GM21360 (cell line): ENCODE results near the gene DNMT3L.
A peak's percentile ranks its signal among the peaks of the same experiment; 100 is the strongest.
"Not testable (repeated sequence)": the region's sequence is repeated elsewhere in the genome, so short reads cannot be mapped to it uniquely, and the experiment has no call there.

Experiments
- ATAC-seq: cut with Tn5 transposase; IDR thresholded peaks from one replicate; pipeline ENCODE4 v1.9.1; 2021; ENCODE audit warnings: mild to moderate bottlenecking, moderate library complexity; ENCODE audit not compliant: unreplicated experiment

The DNMT3L gene

DNA sequence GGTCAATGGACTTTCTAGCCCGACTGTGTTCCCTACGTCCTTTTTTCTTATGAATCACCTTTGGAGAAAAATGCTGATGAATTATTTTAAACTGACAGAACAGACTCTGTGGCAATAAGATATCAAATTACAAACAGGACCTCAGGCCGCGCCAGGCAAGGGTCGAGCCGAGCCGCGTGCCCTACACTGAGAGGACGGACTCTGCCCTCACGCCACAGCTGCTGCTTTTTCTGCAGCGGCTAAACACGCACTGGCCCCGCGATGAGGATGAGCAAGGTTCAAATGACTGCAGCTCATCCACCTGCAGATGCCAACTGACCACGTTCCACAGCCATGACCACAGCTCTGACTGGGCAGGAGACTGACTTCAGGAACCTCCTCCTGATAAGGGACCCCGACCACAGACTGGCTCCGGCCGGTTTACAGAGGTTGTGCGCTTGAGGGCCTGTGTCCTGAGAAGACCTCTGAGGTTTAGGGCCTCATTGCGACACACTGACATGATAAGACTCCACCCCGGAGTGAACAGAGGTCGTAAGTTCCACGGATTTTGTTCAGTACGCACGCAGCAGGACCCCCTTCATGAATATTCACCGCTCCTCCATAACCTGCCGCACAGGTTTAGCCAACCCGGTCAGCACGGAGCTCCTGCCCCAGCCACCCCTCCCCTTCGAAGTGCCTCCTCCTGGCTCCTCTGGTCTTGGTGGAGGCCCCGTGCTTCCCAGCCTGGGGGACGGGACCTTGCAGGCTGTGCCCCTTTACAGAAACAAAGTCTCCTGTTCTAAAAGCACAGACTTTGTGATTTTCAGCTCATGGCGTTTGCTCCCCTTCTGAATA, 12.3 kb downstream of the DNMT3L start:
- not testable (repeated sequence) for ATAC-seq

- not testable (repeated sequence) for ATAC-seq
These were observed 13.8 kb downstream of the DNMT3L start for GRCh38 chr21:44247904-44248303.

GRCh38 chr21:44243980-44244379, 17.7 kb downstream of the DNMT3L start:
- ATAC-seq, result not testable (repeated sequence)

GRCh38 chr21:44241281-44241680, 20.4 kb downstream of the DNMT3L start:
- ATAC-seq, result not testable (repeated sequence)

- not testable (repeated sequence) for ATAC-seq
These were observed 20.9 kb downstream of the DNMT3L start, which contains the start of gene ICOSLG for GRCh38 chr21:44240842-44241241. Gene ICOSLG (minus strand): TSS chr21:44240943. CDS start chr21:44240817, 126 bp downstream.

- not testable (repeated sequence) for ATAC-seq
These were observed 21.3 kb downstream of the DNMT3L start for GRCh38 chr21:44240353-44240752.

GRCh38 chr21:44229561-44229960, 32.1 kb downstream of the DNMT3L start:
- ATAC-seq, result not testable (repeated sequence)

- ATAC-seq, result not testable (repeated sequence)
These were observed 33.6 kb downstream of the DNMT3L start for GRCh38 chr21:44228109-44228508.

- not testable (repeated sequence) for ATAC-seq
These were observed 34.1 kb downstream of the DNMT3L start for GRCh38 chr21:44227614-44228013.

DNA sequence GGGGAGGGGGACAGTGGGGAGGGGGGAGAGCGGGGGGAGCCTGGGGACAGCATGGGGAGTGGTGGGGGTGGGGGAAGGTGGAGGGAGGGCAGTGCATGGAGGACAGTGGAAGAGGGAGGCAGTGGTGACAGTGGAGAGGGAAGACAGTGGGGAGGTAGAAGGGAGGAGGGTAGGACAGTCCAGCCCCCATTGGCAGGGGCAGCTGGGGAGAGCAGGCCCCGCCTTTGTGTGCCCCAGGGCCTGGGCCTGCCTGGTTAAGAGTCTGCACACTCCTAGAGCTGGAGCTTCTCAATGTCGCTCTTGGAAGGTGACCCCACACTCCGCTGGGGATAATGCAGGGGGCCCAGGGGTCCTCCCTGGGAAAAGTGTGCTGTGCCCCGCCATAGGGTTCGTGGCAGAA, 36.1 kb downstream of the DNMT3L start:
- ATAC-seq, result not testable (repeated sequence)

- not testable (repeated sequence) for ATAC-seq
These were observed 38.4 kb downstream of the DNMT3L start for GRCh38 chr21:44223334-44223733.

DNA sequence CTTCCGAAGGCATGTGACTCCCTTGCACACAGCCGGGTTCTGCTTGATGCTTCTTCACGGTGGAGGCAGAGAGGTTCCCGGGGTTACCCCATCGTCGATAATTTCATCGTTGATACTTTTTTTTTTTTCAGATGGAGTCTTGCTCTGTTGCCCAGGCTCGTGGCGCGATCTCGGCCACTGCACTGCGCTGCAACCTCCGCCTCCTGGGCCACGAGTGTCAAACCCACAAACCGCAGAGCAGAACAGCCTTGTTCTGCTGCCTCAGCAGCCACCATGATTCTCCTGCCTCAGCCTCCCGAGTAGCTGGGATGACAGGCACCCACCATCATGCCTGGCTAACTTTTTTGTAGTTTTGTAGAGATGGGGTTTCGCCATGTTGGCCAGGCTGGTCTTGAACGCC, 41.0 kb downstream of the DNMT3L start:
- not testable (repeated sequence) for ATAC-seq

GRCh38 chr21:44218461-44218860, 43.2 kb downstream of the DNMT3L start:
- not testable (repeated sequence) for ATAC-seq

GRCh38 chr21:44211978-44212377, 49.7 kb downstream of the DNMT3L start:
- ATAC-seq, result not testable (repeated sequence)

- not testable (repeated sequence) for ATAC-seq
These were observed 50.1 kb downstream of the DNMT3L start for GRCh38 chr21:44211574-44211973.

DNA sequence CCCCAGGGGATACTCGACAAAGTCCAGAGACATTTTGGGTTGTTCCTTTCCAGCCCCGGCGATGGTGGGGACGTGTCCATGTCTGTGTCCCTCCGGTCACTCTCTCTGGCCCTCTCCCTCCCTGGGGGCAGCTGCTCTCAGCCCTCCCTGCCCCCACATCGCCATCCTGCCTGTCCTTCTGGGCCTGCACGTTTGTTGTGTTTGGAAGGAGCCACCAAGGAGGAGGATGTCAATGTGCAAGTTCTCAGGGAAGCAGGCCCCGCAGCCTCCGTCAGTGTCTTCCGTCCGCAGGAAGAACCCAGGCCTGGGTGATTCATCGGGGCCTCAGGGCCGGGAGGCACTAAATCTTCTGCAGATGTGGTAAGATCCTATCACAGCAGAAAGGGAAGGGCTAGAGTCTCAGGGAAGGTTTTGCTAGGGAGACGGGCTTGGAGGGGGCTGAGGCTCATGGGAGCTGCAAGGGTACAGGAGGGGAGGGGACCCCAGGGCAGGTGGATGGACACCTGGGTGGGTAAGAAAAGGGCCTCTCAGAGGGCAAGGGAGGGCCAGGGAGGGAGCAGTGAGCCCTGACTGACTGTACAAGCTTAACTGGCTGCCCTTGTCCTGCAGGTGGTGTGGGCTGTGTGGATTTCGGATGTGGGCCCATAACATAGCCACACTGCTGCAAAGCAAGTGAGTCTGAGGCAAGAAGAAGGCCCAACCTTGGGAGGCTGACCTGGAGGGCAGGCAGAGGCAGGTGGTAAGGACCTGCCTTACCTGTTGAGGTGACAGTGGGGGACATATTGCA, 53.6 kb downstream of the DNMT3L start:
- ATAC-seq, result not testable (repeated sequence)

GRCh38 chr21:44206698-44207676, 54.7 kb downstream of the DNMT3L start:
- ATAC-seq, result peak; percentile 57

- ATAC-seq, result not testable (repeated sequence)
These were observed 55.5 kb downstream of the DNMT3L start for GRCh38 chr21:44206187-44206586.

DNA sequence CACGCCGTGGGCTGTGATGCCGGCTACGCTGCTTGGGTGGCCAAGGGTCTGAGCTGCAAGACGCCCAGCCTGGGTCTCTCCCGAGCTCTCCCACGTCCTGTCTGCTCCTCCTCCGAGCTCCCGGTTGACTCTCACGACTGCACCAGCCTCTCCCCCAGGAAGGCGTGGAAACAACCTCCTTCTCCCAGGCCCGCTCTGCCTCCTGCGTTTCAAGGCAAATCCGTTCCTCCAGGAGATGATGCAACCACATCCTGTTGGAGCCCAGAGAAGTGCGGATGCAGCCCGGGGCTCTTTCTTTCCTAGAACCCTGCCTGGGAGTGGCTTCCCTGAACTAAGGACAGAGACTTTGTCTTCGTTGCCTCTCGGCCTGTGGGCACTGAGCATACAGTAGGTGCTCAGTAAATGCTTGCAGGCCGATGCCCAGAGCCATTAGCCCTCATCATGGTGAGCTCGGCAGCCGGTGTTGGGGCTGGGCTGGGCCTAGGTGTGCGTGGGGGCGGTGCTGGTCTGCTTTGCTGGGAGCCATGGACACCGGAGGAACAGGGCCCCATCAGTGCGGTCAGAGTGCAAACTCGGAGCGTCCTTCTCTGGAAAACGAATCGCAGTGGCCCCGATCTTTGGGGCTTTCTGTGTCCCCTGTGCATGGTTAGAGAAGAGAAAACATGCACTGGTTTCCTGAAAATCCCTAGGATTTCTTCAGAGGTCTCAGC, 59.0 kb downstream of the DNMT3L start:
- not testable (repeated sequence) for ATAC-seq

GRCh38 chr21:44199997-44200396, 61.7 kb downstream of the DNMT3L start:
- not testable (repeated sequence) for ATAC-seq
